Activated CD4-positive, alpha-beta T cell treated with anti-CD3 and anti-CD28 coated beads, Interleukin-2, amount 50 U/mL, for 48 hours (primary cell): ENCODE results near the gene GAS6.

ENCODE experiments used
- DNase-seq, 2 experiments: peaks; one replicate each; pipeline ENCODE4 v3.0.0-alpha.2; 2020

Gene GAS6

DNA sequence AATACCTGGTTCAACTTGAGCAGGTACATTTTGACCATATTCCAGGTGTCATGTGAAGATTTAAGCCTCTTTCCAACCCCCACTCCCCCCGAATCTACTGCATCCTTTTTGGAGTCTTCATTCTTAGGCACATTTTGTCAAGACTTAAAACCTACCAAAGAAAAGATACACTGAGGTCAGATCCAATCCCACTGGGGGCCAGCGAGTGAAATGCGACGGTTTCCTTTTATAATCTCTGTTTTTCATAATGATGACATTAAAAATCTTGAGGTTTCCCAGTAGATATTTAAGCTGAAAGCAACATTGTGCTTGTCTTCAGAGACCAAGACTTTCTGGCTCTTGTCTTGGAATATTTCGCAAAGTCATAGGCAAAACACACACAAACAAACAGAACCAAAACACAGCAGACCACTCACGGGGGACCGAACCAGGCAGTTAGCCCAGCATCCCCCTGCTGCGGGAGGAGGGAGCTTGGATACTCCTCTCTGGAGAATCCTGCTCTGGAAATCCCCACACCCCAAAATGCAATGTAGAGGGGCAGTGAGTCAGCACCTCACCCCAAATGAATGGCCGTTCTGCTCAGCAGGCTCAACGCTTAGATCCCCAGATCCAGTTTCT lies 506 bp upstream of the GAS6 start:
- DNase-seq: no peak

DNA sequence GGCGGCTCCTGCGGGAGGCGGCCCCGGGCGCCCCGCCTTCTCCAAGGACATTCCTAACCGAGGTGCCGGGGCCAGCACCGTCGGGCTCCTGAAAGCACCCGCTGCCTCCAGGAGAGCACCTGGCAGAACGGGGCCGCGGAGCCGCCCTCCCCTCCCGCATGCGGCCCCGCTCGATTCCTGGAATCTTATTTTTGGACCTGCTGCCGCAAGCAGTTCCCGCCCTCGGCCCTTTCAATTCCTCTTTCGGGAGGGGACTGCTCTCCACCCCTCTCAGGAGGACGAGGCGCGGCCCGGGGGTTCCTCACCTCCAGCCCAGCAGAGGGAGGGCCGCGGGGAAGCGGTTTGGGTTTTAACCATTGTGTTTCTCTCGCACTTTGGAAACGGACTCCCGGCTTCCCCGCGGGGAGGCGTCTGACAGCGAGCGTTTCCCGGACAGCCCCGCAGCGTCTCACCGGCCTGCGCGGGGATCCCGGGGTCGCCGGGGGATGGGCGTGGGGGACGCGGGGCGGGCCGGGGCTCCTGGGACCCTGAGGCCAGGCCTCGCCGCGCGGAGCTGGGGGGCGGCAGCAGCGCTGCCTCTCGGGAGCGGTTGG lies 849 bp downstream of the GAS6 start:
- DNase-seq: peak; percentile 14 to 26

DNA sequence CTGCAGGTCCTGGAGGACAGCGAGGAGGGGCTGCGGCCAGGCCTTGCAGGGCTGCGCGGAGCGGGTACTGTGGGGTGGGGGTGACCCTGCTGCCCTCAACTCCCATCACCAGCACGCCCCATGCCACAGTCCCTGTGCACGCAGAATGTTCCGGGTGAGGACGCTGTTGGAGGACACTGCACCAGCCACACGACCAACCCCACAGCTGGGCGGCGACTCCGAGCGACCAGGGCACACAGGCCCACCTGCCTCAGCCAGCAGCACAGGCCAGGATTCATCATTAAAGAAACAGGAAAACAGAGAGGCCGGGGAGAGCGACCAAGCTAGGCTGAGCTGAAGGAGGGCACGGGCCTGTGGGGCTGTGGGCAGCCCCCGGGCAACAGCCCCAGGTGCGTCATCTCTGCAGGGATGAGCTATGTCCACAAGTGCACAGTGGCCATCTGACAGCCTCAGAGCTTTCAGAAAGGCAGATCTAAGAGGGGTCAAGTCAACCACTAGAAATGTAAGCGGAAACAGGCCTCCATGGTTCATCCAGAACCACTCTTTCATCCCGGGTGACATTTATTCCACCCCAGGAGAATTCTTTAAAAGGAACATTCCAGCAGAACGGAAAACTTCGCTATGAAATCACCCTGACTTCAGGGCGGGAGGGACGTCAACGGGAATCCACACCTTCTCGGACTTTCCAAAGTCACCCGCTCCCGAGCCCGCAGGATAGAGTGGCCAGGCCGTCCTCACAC lies 1.5 kb downstream of the GAS6 start:
- no peak for DNase-seq

DNA sequence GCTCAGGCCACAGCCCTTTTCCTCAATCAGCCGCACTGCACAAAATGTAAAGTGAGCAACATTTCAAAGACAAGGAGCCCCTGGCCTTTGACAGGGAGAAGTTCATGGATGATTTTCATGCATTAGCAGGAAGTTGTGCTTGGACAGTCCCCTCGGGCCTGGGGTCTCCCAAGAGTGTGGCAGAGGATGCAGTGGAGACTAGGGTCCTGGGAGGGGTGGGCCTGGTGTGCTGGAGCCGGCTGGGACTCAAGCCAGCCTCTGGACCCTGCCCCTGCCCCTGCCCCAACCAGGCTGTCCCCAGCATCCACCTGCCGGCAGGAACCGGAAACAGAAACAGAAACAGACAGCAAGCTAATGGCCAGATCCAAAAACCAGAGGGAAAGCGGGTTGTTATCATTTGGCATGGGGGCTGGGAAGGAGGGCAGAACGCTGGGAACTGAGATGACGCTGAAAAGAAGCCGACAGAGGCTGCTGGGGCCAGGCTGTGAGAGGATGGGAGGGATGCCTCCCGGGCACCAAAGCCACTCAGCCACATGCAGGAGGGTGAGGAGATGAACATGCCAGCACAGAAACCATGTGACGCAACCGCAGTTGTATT lies 2.3 kb downstream of the GAS6 start:
- no peak for DNase-seq

DNA sequence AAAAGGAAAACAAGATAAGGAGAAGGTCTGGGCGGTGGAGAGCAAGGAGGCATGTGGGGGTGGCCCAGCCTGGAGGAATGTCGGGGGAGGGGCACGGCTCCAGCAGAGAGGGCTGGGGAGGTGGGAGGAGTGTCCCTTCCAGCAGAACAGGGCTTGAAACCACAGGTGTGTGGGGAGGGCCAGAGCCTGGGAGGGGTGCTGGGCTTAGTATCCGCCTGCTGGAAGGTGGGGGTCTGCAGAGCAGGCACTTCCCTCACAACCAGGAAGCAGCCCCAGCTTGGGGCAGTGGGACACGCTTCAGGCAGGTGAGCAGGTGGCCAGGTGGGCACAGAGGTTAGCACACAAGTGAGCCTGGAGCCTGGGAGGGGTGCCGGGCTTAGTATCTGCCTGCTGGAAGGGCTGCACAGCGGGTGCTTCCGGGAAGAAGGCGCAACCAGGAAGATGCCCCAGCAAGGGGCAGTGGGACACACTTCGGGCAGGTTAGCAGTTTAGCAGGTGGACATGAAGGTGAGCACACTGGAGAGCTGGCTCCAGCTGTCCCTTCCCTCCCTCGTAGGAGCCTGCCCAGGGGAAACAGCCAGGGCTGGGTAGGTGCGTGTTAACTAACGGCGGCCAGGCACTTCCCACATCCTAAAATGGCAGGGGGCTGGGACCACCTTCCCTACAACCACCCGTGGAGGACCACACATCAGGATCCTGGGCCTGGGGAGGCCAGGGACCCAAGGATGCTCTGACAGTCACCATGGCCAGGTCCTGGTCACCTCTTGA lies 3.0 kb downstream of the GAS6 start:
- DNase-seq: no peak

DNA sequence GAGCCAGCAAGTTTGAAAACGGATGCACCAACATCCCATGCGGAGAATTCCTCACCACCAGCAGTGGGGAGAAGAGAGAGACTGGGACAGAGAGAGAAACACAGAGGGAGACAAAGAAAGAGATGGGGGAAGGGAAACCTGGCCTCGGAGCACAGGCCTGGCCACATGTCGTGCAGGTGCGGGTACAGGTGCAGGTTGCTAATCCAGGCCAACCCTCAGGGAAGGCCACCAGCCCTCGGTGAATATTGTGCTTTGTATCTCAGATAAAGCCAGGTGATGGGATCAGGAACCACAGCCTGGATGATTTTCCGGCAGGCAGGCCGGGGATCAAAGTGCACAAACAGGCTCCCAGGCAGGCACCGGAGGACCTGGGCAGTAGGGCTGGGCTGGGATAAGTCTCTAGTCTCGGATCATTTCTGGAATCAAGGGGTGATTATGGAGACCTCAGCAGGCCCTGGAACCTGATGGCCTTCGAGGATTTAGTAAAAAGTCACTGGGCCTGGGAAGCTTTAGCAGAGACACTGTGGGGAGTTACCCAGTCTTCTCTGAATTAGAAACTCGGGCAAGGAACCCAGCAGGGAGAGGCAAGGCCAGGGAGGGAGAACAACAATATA lies 3.7 kb downstream of the GAS6 start:
- no peak for DNase-seq

DNA sequence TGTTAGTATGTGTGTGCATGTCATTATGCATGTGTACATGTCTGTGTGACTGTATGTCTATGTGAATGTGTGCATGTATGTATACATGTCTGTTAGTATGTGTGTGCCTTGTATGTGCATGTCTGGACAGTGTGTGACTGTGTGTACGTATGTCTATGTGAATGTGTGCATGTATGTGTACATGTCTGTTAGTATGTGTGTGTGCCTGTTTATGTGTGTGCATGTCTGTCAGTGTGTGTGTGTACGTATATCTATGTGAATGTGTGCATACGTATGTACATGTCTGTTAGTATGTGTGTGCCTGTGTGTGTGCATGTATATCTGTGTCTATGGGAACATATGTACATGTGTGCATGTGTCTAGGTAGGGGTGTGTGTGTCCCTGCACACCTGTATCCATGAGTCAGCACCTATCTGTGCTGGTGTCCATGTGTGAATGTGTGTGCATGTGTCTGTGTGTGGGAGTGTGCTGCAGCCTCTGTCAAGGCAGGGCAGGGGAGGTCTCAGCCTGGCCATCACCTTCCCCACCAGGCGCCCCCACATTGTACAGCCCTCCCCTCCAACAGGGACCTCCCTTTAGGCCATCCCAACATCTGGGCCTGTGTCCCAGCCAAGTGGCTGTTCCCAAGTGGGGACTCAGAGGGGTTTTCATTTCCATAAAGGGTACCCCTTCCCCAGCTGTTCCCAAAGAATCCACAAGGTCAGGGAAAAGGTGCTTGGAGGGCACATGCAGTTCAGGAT lies 4.4 kb downstream of the GAS6 start:
- no peak for DNase-seq

DNA sequence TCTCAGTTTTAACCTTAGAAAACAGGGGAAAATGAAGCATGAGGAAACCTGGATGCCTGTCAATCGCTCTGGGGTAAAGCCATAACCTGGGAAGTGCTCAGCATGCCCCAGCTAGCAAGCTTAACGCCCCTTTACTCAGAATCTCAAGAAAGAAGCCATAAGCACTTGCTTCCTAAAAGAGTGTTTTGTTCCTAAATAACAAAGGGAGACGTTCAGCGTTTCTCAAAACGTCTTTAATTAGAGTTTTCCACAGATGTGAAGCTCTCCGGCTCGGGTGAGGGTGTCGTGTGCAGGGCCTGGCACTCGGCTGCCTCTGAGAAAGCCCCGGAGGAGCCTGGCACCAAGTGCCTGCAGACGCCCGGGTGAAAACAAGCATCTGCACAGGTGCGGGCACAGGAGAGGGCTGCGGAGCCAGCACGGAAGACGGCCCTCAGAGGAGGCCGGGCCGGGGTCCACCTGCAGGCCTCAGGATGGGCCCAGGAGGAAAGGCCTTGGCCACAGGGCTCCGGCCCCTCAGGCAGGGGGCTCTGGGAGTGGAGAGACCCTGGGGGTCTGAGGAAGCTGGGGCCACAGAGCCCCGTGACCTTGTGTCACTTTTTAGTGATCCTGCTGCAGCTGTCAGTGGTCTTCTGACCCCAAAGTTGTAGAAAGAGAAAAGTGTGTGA lies 6.2 kb downstream of the GAS6 start:
- DNase-seq: no peak

DNA sequence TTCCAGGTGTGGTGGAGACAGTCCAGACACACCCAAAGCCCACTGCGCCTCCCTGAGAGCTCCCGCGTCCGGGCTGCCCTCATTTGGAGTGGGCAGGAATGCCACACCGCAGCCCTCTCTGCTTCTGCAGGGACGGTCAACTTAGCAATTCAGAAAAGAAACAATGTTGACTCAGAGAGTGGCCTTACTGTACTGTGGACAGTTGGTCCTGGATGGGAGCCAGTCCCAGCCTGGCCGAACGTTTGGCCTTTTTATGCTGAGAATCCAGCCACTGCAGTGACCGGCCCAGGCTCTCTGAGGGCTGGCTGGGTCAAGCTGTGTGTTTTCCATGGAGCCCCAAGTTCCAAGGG lies 7.2 kb downstream of the GAS6 start:
- DNase-seq: no peak

DNA sequence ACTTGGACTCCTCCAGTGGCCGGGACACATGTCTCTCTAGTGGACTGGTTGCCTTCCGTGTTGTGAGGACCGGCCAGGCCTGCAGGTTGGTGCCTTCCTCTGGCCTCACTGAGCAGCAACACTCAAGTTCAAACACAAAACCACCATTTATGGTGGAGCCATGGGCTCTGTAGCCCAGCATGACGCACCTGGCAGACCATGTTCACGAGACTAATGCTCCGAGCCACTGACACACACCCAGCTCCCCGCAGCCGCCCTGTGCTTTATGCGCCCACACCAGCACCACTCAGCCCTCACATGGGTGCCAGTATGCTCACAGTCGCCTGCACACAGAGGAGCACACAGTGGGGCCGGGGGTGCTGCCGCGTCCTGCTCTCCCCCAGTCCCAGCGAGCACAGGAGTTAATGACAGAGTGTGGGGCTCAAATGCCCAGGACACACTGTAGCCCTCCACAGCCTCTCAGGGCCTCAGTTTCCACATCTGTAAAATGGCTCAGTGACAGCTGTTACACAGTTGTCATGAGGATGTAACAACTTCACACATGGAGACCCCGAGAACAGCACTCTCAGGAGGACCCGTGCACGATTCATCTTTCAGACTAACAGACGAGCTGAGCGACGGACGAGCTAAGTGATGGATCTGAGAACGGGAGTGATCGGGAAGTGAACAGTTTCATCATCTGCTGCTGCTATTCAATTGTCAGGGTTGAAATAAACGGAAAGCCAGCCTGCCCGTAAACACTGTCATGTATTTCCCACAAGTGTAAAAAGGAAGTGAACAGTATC lies 7.8 kb downstream of the GAS6 start:
- DNase-seq: no peak

DNA sequence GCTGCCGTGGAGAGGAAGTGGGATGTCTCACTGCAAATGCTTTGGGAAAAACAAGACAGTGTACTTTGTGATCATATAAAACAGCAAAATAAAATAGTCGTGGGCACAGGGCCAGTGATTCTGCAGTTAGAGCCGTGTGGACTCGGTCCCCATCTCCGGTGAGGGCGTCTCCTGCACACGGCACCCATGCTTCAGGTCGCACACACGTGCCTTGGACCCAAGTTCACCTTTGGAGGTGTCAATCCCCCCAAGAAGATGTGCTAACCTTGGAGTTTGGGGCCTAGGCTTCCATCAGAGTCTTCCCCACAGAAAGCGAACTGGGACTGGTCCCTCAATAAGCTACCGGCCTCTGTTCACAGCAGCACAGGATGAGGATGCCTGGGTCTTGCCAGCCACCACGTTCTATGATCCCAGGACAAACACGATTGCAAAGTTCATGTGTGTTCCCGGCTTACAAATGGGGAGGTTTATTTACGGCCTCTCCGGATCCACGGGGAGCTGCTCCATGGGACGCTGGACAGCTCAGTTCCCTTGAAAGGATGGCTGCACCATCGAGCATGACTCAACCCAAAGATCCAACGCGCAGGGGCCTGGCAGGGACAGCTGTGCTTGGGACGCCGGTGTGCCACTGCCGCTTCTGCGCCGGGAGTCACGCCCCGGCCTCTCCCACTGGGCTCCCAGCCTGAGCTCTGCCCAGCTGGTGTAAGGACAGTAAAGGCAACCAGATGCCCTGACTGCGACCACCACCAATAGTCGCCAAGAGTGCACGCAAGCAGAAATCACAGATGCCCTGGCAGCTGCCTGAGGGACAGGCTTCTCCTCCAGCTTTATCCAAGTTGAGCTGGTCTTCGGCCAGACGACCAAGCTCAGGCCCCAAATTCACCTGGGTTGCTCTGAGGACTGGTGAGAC lies 8.6 kb downstream of the GAS6 start:
- no peak for DNase-seq

DNA sequence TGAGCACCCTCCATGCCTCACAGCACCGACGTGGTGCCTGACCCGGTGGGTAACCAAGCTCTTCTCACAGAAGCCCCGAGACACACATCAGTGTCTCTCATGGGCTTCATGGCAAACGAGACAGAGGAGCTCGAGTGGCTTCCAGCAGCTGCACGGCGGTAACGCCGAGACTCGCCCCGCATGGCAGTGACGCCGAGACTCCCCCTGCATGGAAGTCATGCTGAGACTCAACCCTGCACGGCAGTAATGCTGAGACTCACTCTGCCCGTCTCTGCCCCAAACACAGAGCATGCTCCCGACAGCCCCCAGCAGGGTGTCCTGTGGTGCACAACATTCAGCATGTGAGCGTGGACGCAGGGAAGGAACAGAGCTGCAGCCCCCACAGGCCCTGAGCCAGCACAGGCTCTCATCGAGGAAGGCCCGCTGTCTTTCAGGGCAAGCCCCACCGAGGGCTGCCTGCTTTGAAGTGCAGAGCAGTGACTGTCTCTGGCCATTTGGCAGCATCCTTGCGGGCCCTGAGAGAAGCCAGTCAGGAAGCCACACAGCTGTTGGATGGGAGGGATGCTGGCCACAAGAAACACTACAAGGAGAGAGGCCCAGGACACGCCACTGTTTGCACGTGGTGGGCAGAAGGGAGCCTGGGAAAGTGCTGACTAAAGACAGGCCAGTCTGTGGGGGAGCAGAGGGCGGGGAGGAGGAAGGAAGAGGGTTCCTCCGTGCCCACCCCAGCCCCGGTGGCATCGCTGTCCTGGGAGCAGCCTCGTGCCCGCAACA lies 9.5 kb downstream of the GAS6 start:
- DNase-seq: no peak

DNA sequence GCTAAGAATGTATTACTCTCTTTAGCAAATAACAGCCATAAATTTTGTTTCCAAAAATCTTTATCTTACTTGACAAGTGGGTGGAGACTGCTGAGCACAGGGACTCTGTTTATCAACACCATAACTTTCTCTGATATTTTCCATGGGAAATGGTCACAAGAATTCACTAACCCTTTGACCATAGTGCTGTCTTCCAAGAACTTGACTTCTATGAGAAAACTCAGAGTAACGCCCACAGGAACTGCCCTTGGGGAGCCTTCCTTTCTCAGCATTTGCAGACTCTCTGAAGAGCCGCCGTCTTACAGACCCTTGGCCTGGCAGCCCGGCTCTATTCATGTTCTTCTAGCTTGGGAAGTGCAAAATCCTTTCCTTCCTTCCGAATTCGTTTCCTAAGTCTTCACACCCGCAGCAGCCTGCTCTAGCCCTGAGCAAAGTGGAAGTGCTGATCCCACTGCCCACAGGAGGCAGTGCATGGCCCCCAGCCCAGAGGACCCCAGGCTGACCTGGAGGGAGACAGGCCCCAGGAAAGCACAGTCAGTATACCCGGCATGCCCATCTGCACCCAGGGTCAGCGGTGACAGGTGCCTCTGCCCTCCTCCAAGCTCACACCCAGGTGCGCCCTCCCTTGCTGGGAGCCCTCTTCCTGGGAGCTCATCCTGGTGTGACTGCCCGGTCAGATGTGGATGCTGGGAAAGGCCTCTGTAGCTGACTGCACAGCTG lies 10.2 kb downstream of the GAS6 start:
- no peak for DNase-seq

DNA sequence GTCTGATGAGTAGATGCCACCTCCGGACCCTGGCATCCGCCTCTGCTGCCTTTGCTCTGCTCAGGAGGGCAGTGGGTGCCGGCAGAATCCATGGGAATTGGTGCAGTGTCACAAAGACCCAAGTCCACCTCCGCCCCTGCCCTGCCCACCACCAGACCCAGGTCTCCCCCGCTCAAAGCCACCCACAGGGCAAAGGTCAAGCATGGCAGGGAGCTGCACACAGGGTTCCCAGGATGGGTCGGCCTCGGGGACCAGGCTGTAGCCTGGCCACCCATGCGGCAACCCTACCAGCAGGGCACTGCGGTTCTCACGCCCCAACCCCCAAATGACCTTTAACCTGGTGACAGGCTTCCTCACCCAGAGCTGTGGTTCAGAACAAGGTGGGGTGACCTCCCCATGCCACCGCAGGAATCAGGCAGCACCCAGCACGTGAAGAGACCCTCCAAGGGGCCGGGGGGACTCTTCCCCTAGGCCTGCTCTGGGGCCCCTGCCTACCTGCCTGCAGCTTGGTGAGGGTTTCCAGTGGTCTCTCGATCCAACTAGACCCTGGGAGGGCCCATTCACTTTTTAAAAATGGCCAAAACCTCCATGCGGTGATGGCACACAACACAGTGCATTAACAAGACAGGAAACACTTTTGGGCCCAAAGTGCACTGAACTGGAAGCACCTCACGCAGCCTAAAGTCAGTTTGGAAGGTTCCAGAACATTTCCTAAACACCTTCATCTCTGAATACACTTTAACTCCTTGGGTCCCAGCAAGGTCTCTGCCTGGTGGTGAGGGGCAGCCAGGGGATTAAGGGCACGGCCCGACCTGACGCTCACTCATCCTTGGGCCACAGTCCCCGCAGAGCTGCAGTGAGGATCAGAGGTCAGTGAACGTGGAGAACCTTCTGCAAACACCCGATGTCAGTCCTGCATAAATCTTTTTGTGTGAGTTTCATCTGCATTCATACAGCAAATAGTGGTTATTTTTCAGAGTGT lies 11.0 kb downstream of the GAS6 start:
- no peak for DNase-seq

DNA sequence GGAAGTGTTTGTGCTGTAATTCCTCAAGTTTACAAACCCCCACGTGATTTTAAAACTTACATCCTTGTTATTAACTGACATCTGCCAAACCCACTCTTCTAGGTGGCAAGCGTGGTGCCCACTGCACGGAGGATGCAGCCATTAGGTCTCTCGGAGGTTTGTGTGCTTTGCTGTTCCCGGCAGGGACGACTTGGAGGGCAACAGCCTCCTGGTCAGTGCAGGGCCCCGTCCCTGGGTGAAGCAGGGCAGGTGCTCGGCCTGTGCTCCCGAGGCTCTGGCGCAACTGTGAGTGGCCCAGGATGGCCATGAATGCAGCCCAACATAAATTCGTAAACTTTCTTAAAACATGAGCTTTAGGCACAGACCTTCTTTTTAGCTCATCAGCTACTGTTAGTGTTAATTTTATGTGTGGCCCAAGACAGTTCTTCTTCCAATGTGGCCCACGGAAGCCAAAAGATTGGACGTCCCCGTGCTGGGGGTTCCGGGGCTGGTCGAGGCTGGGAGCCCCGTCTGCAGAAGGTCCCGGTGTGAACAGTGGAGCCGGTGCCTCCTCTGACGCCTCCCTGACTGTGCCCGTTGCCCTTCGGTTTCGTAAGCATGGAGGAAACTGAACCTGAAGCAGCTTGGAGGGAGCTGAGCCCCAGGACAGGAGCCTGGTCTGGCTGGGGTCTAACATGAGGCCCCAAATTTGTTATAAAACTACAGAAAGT lies 11.9 kb downstream of the GAS6 start:
- DNase-seq: no peak

DNA sequence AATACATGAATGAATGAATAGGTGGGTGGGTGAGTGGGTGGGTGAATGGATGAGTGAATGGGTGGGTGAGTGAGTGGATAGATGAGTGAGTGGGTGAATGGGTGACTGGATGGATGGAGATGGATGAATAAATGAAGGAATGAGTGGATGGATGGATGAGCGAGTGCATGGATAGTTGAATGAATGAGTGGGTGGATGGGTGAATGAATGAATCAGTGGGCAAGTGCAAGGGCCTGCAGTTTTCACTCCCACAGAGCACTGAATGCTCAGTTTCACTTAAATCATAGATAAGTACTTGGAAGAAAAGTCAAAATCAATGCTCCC lies 12.4 kb downstream of the GAS6 start:
- no peak for DNase-seq
